AG09319 (cell line): ENCODE measurements around the gene NTF3.

Experiments
- DNase-seq: peaks from one replicate; pipeline ENCODE4 v3.0.0-alpha.2; 2010; ENCODE audit warnings: low read depth; ENCODE audit errors: extremely low read depth
- CTCF ChIP-seq: IDR thresholded peaks from 2 replicates; pipeline ENCODE4 v1.5.1; 2011; ENCODE audit warnings: low read depth, mild to moderate bottlenecking, inconsistent platforms, low read length, moderate library complexity

The NTF3 gene

DNA sequence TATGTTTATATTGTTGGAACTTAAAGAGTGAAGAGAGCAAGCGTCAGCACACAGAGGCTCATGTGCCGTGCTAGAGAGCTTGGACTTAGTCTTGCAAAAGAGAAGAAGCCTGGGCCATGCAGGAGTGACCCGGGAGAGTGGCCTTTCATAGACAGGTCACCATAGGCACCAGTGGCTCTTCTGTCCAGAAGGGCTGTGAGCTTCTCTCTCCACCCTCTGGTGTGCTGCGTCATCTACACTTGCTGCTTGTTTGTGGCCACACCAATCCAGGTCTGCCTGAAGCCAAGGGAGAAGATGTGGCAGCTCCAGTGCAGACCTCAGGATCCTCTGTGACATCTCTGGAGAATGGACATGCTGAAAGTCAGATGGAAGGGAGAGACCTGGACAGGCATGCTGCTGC is 74.4 kb downstream of the NTF3 start:
- TF ChIP-seq CTCF = no peak
- DNase-seq = no peak

DNA sequence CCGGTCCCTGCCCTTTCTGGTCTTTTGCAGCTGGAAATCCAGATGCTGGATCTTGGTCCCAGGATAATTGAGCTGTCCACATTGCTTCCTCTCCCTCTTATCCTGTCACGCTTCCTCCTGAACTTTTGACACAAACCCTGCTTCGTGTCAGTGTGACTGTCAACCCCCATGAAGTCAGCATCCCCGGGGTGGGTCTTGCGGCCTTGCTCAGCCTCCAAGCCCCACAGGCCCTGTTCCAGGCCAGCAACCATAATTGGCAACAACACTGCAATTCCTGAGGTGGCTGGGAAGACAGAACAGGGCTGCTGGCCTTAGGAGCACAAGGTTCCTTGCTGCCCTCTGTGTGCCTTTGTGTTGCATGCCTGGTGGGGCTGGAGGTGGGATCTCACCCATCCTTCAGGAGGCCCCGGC is 74.9 kb downstream of the NTF3 start:
- no peak for DNase-seq
- TF ChIP-seq CTCF = no peak

DNA sequence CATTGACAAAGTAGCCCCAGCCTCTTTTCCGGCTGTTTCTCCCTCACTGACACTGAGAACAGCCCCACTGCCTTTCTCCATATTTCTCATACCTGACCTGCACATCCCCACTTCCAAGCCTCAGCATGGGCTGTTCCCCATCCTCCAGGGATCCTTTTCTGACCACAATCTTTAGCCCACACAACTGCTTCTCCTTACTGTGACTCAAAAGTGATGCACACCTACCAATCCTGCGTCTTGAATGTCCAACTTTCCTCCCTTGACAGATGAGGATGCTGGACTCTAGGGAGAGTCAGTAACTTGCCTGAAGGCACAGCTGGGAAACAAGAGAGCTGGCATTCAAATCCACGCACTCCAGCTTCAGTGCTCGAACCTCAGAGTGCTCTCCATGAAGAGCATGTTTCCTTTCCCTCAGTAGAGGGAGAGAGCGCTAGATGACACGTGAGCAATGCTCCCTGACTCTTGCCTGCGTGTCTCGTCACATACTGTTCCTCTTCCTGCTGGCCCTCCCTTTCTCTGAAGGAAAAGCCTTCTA is 75.6 kb downstream of the NTF3 start:
- DNase-seq = no peak
- no peak for TF ChIP-seq CTCF

- DNase-seq = no peak
These were observed 76.0 kb downstream of the NTF3 start for GRCh38 chr12:5507944-5508343.

DNA sequence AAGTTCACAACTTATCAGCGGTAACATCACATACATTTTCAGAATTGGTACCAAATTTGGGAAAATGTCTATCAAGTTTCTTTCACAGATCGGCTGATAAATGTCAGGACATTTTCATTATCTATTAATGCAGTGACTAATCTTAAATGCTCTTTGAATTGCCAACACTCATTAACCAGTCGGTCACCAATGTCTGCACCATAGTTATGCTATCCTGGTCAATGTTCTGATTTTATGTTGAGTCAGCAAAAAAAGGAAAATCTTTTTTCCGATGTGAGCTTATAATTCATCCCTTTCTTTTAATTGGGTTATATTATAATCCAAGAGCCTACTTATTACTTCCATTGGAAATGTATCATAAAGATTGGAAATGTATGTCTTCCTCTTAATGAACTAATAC is 77.2 kb downstream of the NTF3 start:
- DNase-seq = no peak
- no peak for TF ChIP-seq CTCF

More at GRCh38 chr12:5507944-5508343, 76.0 kb downstream of the NTF3 start:
- no peak for TF ChIP-seq CTCF

GRCh38 chr12:5509557-5509956 is 77.6 kb downstream of the NTF3 start:
- TF ChIP-seq CTCF = no peak
- DNase-seq = no peak

DNA sequence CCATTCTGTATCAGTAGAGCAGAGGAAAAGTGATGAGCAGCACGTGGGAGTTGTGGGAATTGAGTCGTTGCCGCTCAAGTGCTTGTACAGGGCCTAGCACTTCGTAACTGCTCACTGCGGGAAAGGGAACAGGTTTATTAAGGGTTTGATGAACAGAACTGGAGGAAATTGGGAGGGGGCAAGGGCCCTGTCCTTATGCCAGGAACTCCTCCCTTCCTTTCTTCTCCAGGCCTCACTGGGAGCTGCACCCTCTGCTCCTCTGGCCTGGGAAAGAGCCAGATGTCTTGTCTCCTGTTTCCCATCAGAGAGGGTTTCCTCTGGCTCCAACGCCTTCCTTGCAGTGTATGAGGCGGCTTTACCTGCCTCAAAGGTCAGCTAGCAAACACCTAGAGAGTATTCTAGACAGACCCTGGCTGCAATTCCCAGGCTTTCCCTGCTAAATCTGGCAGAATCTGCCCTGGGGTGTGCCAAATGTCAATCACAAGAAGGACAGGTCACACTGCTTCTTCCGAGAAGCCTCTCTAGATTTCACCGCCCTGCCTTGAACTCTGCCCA is 78.4 kb downstream of the NTF3 start:
- TF ChIP-seq CTCF = no peak
- no peak for DNase-seq
